ENCODE data around the gene EDIL3. TPM values are rescaled to one million over a fixed set of nuclear protein-coding genes. Genes with fewer than 3 reads are reported as not detected.

Gene EDIL3
- total and polyA plus RNA-seq, 9 of the 15 experiments (the other 6 are each of a cell fraction or from before 2014, with no cell fraction given), result 0.09 TPM; not detected in 8

GRCh38 chr5:84397385-84397784 is 12.7 kb upstream of the EDIL3 start:
- 0% methylated on average over 1 of the region's 1 CpG for WGBS (ENCODE audit: insufficient coverage, low coverage, missing lambda C conversion rate)
- H2AFZ ChIP-seq (ENCODE audit: low read depth, low read length), result no peak overlapping the region
- FAIRE-seq, result no peak
- no peaks in the 10 kb centered on the region for H3K4me1 ChIP-seq (replicated peaks in 1 of 2; ENCODE audit: control insufficient read depth in 2 of 2, insufficient read depth in 2 of 2, low read length in 2 of 2)
- no peaks in the 10 kb centered on the region for H4K20me1 ChIP-seq (replicated peaks; ENCODE audit: control insufficient read depth, insufficient read depth, low read length)
- no peaks in the 10 kb centered on the region for H3K9me3 ChIP-seq (replicated peaks; ENCODE audit: control insufficient read depth, insufficient read depth, low read depth, low read length)
- no peak overlapping the region for H3K4me3 ChIP-seq
- no TSS peak for BruUV-seq (replicated peaks)
- no peak overlapping the region for H3K9ac ChIP-seq (ENCODE audit: insufficient read depth in 1 of 2, low read depth in 2 of 2, low read length in 2 of 2)
- POLR2A ChIA-PET, result no interaction called here
- in situ Hi-C loops (cut with MboI), result no loop called here
- no peaks in the 10 kb centered on the region for H3K36me3 ChIP-seq (ENCODE audit: control insufficient read depth, insufficient read depth, low read length)
- CTCF ChIA-PET (ENCODE audit: low intra/inter-chr PET ratio), result no interaction called here
- TF ChIP-seq NBN (IDR thresholded peaks at IDR 0.05; ENCODE audit: low read depth) (no peak), GTF3C2 (IDR thresholded peaks at IDR 0.05; ENCODE audit: borderline replicate concordance, extremely low read depth, insufficient read length) (no peak), TEAD4 (IDR thresholded peaks at IDR 0.05; ENCODE audit: low read length) (no peak), TEAD4 (CRISPR knock-in tag; IDR thresholded peaks at IDR 0.05; ENCODE audit: borderline replicate concordance) (no peak), SRSF3 (IDR thresholded peaks at IDR 0.05; ENCODE audit: insufficient read depth, low read length) (no peak), RBM22 (IDR thresholded peaks at IDR 0.05; ENCODE audit: low read depth, low read length, poor library complexity, severe bottlenecking) (no peak), MAFK (IDR thresholded peaks at IDR 0.05; ENCODE audit: low read length) (no peak), PKNOX1 (IDR thresholded peaks at IDR 0.05) (no peak), ZNF12 (CRISPR knock-in tag; IDR thresholded peaks at IDR 0.05) (no peak), CREBBP (IDR thresholded peaks at IDR 0.05; ENCODE audit: low read depth, low read length) (no peak)
- no peak overlapping the region for H3K27ac ChIP-seq (ENCODE audit: extremely low read depth, low read depth, low read length)
- no peaks in the 10 kb centered on the region for H3K9me1 ChIP-seq (ENCODE audit: control insufficient read depth, insufficient read depth, low read length)
- H3K4me2 ChIP-seq (ENCODE audit: insufficient read depth, low read length), result no peak overlapping the region
- H3K79me2 ChIP-seq (ENCODE audit: control insufficient read depth, insufficient read depth, low read length), result no peaks in the 10 kb centered on the region
- ATAC-seq, result no peak
- DNase-seq (ENCODE audit: extremely low read depth in 1 of 4, low spot score in 3 of 4), result no peak
- intact Hi-C loops (cut with micrococcal nuclease), result no loop called here
- H3K27me3 ChIP-seq (ENCODE audit: control insufficient read depth in 2 of 2, insufficient read depth in 2 of 2, low read length in 2 of 2), result no peaks in the 10 kb centered on the region

Data from K562 (cell line).